HG03060 (cell line): Measurements from ENCODE around the gene CCDC50.
A peak's percentile ranks its signal among the peaks of the same experiment; 100 is the strongest.

Experiments used
- ATAC-seq: cut with Tn5 transposase; IDR thresholded peaks from one replicate; pipeline ENCODE4 v1.9.1; 2021; ENCODE audit warnings: low read depth, moderate number of reproducible peaks; ENCODE audit not compliant: unreplicated experiment

Gene CCDC50

DNA sequence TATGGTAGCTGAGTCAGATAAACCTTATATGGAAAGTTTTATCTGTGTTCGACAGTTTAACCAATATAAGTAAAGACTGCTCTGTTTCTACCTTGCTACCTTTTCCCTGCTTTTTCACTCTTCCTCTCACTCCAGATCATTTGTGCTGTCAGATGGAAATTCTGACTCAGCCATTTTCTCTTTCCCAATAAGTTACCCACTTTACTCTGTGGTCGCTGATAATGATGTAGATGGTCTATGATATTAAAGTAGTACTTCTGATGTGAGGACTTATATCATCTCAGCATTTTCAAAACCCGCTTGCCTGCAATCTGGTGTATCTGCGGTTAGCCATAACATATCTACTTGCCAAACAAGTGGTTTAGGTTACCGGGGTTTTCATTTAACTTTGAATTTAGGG, 16.1 kb downstream of the CCDC50 start:
- ATAC-seq = no peak

GRCh38 chr3:191347228-191347627, 18.0 kb downstream of the CCDC50 start:
- ATAC-seq = no peak

- no peak for ATAC-seq
Observed at GRCh38 chr3:191348098-191348497, 18.9 kb downstream of the CCDC50 start.

DNA sequence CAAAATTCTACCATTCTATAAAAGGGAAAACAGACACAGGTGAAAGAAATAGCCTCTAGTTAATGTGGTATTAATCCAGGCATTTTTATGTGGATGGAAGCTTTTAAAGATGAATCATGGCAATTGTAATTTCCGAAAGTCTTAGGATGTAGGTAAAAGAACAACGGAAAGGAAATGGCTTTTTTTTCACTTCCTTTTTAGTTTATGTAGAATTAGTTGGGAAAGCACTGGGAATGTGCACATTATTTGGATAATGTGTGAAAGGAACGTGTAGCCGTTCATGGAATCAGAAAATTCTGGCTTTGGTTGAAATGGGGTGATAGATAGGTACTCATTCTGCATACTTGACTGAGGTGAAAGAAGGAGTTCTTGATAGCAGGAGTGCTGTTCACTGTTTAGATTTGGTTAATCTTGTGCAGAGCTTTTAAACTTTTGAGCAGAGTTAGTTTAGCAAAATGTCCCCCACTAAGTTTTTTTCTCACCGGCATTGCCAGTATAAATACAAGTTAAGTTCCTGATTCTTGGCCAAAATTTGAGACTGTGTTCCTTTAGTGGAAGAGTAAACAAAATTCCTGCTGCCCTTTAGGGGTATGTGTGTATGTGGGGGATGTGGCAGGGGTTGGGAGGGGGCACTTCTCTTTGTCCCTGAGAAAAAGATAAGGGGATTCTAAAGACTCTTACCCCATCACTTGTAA, 21.3 kb downstream of the CCDC50 start:
- no peak for ATAC-seq

DNA sequence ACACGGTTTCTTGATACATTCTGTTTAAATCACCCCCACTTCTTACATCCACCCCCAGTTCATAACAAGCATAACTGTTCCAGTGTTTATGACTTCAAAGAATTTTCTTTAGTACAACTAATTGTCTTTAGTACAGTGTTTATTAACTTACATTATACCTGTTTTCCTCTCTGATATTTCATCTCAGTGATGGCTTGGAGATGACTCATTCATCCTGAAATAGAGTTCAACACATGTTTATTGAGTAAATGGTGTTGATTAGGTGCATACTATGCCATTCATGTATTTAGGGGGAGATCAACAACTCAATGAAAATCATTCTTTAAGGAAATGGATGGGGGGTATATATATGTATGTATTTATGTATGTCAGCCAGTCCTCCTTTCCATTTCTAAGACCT, 22.8 kb downstream of the CCDC50 start:
- ATAC-seq = no peak

DNA sequence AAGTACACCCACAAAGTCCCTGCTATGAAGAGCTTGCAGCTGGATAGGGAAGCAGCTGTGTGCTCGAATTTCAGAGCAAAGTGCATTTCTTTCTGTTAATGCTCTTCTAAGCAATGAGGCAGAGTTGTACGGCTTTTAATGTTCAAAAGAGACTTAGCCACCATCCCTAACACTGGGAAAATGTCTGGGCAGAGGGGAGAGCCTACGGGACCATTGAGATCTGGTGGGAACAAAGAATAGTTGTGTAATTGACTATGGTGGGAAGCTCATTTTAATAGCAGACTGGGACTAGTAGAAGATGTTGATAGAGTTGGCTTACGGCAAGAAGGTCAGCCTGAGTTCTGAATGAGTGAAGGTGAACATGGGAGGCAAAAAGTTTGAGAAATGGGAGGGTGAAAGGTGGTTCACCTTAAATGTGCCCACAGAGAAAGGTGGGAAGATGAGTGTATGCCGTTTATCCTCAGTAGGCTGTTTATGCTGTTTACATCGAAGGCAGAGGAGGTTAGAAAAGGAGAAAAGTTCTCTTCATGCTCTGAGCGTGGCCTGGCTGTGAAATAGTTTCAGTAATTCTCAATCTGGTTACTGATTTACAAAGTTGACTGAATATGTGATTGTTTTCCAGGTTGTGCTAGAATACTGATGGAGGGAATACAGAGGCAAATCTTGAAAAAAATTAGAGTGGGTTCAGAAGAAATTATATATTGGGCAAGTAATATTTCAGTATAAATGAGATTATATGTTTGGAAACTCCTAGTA, 24.0 kb downstream of the CCDC50 start:
- peak; percentile 28 for ATAC-seq

DNA sequence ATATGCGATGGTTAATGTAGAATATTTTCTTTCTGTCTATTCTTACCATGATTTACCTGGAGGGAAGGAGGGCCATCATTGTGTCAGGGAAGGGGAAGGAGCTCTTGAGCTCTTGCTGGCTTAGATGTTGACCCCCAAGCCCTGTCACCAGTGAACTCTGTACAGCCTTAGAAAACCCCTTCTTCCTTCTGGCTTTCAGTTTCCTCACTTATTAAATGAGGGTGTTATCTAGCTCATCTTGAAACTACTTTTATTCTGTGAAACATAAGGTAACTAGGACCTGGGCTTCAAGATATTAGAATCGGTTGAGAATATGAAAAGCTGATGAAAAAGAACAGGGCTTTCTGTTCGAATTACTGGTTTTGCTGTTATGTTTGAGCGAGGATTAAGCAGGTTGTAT, 26.2 kb downstream of the CCDC50 start:
- ATAC-seq = peak; percentile 66

DNA sequence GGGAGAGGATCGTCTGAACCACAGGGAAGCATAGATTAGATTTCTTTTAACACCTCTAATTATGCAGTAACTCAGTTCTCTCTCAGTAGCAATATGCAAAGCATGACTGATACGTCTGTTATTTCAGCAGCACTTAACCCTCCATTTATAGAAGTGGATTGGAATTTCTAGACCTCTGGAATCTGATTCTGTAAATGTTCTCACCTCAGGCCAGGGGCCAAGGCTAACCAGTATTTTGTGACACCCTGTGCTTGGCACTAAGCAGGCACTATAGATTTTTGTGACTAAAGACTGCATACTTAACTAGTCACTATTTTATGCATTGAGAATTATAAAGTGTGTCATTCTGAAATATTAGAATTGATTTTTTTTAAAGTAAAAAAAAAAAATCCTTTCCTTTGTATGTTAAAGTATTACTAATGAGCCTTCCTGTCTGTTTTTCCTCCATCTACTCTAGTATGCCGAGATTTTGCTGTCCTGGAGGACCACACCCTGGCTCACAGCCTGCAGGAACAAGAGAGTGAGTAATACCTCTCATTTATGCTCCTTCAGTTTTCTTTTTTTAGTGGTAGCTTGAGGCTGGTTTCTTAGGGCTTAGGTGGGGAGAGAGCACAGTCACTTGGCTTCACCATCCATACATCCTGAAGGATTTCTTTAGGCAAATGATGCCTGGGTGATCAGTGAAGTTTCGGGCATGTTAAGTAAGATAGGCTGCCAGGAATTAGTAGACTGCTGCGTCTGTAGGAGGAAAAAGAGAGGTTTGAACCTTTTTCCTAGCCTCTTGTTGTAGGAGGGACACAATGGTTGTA, 27.6 kb downstream of the CCDC50 start:
- no peak for ATAC-seq

DNA sequence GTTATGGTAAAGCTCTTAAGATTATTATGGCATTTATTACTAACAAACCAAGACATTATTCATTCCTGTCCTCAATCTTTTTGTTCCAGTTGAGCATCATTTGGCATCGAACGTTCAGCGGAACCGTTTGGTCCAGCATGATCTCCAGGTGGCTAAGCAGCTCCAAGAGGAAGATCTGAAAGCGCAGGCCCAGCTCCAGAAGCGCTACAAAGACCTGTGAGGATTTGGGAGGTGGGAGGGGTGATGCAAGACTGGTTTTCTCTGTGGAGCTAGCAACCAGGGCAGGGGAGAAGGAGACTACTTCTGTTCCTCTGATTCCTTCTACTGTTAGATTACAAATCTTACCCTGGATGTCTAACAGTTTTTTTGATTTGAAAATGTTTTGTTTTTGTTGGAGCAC, 28.7 kb downstream of the CCDC50 start:
- ATAC-seq = no peak

DNA sequence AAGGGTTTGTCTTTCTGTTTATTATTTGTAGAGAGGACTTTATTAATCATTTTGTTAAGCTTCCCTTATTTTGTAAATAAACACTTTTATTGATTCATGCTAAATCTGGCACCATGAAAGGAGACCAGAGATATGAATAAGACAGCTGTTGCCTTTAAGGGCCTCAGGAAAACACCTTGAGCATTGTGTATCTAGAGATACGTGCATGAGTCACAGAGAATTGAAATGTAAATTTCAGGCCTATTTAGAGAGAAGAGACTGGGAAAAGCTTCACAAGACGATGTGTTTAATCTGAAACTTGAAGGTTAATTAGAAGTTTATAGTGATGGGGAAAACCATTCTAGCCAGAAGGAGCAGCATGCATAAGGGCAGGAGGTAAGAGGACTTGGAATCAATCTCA, 29.7 kb downstream of the CCDC50 start:
- no peak for ATAC-seq

GRCh38 chr3:191360620-191361019, 31.4 kb downstream of the CCDC50 start:
- no peak for ATAC-seq

DNA sequence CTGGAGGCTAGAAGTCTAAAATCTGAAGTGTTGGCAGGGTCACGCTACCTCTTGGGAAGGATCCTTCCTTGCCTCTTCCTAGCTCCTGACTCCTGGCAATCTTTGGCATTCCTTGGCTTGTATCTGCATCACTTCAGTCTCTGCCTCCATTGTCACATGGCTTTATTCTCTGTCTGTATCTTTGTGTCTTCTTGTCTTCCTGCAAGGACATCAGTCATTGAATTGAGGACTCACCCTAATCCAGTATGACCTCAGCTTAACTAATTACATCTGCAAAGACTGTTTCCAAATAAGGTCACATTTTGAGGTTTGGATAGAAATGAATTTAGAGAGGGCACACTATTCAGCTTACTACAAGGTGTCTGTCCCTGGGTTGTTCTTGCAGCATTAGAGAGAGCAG, 32.3 kb downstream of the CCDC50 start:
- no peak for ATAC-seq

- no peak for ATAC-seq
Observed at GRCh38 chr3:191362037-191362436, 32.8 kb downstream of the CCDC50 start.

DNA sequence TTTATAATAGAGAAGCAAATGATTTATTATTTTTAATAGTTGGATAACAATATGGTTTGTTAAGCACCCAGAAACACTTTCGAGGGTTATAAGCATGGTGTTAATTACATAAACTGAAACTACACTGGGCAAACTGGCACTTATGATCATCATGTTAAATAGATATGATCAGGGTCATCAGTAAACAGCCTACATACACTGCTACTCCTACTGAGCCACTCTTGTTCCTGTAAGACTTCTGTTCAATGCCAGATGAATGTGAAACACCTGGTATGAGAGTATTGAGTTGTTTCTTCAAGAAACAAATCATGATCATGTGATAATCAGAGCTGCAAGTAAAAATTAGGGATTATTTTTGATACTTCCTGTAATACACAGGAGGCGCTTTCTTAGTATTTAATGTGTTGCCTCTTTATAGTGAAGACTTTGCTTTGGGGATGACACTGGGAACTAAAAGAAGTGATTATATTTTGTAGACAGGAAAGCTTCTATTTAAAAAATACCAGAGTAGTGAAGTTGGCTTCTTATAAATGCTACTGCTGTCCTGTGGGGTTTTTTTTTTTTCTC, 33.4 kb downstream of the CCDC50 start:
- ATAC-seq = no peak

DNA sequence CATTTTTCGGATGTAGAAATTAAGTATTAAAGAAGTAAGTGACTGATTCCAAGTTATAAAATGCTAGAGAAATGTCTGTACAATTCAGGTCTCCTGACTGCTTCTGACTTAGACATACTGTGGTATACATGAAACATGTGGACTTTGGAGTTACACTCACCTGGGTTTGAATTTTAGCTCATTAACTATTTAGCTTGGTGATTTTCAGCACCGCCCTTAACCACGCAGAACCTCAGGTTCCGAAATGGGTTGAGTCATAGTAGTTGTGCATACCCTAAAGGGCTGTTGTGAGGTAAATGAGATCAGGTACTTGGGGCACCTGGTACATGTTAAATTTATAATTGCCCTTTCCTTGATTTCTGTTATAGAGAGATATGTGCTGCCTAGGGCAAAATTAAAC, 34.0 kb downstream of the CCDC50 start:
- no peak for ATAC-seq

GRCh38 chr3:191366675-191367074, 37.5 kb downstream of the CCDC50 start:
- no peak for ATAC-seq

- no peak for ATAC-seq
Observed at GRCh38 chr3:191368755-191369615, 39.8 kb downstream of the CCDC50 start.

DNA sequence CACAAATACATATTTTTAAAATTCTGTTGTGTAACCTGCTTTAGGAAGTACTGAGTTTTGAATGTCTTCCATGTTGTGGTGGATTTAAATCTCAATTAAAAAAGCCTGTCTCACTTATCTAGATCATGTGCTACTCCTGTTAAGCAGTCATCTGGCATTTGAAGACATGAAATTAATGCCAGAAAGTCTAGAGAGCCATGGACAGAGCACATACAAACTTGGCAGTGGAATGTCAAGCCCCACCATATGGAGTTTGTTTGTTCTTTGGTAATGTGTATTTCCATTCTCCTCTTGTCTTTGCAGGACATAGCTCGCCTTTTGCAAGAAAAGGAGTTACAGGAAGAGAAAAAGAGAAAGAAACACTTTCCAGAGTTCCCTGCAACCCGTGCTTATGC, 40.4 kb downstream of the CCDC50 start:
- no peak for ATAC-seq

GRCh38 chr3:191372122-191372521, 42.9 kb downstream of the CCDC50 start:
- no peak for ATAC-seq

GRCh38 chr3:191373327-191373726, 44.1 kb downstream of the CCDC50 start:
- no peak for ATAC-seq
